ENCODE results near the gene POLA2.

GRCh38 chr11:65321076-65321475 lies 59.3 kb downstream of the POLA2 start:
- TF ChIP-seq SNAI2 (CRISPR knock-in tag; IDR thresholded peaks at IDR 0.05) = no peak
- TF ChIP-seq PATZ1 (CRISPR knock-in tag; IDR thresholded peaks at IDR 0.05; ENCODE audit: borderline replicate concordance) = no peak
- TF ChIP-seq PPARA (CRISPR knock-in tag; IDR thresholded peaks at IDR 0.05; ENCODE audit: borderline replicate concordance) = no peak
- no peak for TF ChIP-seq CSRNP3 (CRISPR knock-in tag; IDR thresholded peaks at IDR 0.05)
- TF ChIP-seq ZFP3 (CRISPR knock-in tag; IDR thresholded peaks at IDR 0.05) = no peak
- no peak for TF ChIP-seq ZNF565 (CRISPR knock-in tag; conservative IDR thresholded peaks at IDR 0.05; ENCODE audit: low read depth)
- no peak for TF ChIP-seq TOX (CRISPR knock-in tag; IDR thresholded peaks at IDR 0.05; ENCODE audit: borderline replicate concordance)
- TF ChIP-seq TCF4 (CRISPR knock-in tag; IDR thresholded peaks at IDR 0.05; ENCODE audit: borderline replicate concordance) = no peak

All from SK-N-SH treated with all-trans-retinoic acid at 6 μM for 48 hours (cell line).